ENCODE measurements around the gene WDR47. TPM values are rescaled to one million over a fixed set of nuclear protein-coding genes. Genes with fewer than 3 reads are reported as not detected.

WDR47 gene
- polyA plus RNA-seq, 1 experiment = 7.3 TPM

DNA sequence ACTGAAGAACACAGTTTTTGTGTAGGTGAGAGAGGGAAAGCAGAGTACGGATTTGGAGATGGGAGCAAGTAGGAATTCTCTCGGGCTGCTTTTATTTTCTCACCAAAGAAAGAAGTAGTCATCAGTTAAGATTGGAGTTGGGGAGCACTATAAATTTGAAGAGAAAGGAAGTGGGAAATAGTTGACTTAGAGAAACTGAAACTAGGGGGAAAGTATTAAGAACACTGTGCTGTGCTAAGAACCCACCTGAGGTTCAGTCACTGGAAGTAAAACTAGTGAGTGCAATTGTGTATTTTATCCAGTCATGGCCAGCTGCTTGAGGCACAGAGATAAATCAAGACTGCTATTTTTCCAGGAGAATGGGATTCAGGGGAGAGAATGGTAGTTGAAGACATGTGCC is 116.0 kb downstream of the WDR47 start:
- H3K4me3 ChIP-seq (ENCODE audit: low read depth, low read length) = no peak overlapping the region
- H3K27me3 ChIP-seq (ENCODE audit: control insufficient read depth, insufficient read depth, low read length) = no peaks in the 10 kb centered on the region
- H3K36me3 ChIP-seq (ENCODE audit: control insufficient read depth, insufficient read depth, low read length) = peaks cover 6% of the 10 kb centered on the region
- DNase-seq (ENCODE audit: low read depth) = no peak
- TF ChIP-seq, protein P1, sequence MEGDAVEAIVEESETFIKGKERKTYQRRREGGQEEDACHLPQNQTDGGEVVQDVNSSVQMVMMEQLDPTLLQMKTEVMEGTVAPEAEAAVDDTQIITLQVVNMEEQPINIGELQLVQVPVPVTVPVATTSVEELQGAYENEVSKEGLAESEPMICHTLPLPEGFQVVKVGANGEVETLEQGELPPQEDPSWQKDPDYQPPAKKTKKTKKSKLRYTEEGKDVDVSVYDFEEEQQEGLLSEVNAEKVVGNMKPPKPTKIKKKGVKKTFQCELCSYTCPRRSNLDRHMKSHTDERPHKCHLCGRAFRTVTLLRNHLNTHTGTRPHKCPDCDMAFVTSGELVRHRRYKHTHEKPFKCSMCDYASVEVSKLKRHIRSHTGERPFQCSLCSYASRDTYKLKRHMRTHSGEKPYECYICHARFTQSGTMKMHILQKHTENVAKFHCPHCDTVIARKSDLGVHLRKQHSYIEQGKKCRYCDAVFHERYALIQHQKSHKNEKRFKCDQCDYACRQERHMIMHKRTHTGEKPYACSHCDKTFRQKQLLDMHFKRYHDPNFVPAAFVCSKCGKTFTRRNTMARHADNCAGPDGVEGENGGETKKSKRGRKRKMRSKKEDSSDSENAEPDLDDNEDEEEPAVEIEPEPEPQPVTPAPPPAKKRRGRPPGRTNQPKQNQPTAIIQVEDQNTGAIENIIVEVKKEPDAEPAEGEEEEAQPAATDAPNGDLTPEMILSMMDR (IDR thresholded peaks at IDR 0.05; ENCODE audit: insufficient read depth, low read depth, low read length) = no peak
- POLR2A ChIA-PET = no interaction called here
- CTCF ChIA-PET = interaction anchor here (1.1 kb wide), 1 partner anchor 12 kb away, joined by 3 read pairs; no protein-coding TSS in a partner anchor

Small RNA genes lying within 50 kb of the gene (small RNA-seq; reads per million reads assigned to genes)
- gene BX679664.1 (ENCODE audit: insufficient read length, low read depth, low replicate concordance) (not detected), gene BX679664.2 (ENCODE audit: insufficient read length, low read depth, low replicate concordance) (not detected)

Other genes with a start within 250 kb of the WDR47 start
- gene AKNAD1, start 185.0 kb downstream of the WDR47 start, polyA plus RNA-seq (2011; rRNA removed) = 0.25 and 0.32 TPM in 2 replicates
- gene GPSM2, start 165.1 kb downstream of the WDR47 start, polyA plus RNA-seq (2011; rRNA removed) = 8.1 and 17.2 TPM in 2 replicates
- 28.7 and 38.8 TPM in 2 replicates for gene CLCC1, start 78.6 kb downstream of the WDR47 start, polyA plus RNA-seq (2011; rRNA removed)
- gene TAF13, start 33.9 kb upstream of the WDR47 start, polyA plus RNA-seq (2011; rRNA removed) = 14.7 and 63.7 TPM in 2 replicates
- 31.0 and 48.8 TPM in 2 replicates for gene TMEM167B, start 48.7 kb upstream of the WDR47 start, polyA plus RNA-seq (2011; rRNA removed)
- 1.1 and 2.3 TPM in 2 replicates for gene ELAPOR1, start 72.0 kb upstream of the WDR47 start, polyA plus RNA-seq (2011; rRNA removed)
- 411 and 428 TPM in 2 replicates for gene SARS1, start 171.8 kb upstream of the WDR47 start, polyA plus RNA-seq (2011; rRNA removed)
- 0.82 and 0.98 TPM in 2 replicates for gene CELSR2, start 207.4 kb upstream of the WDR47 start, polyA plus RNA-seq (2011; rRNA removed)
- gene PSRC1, start 241.0 kb upstream of the WDR47 start, polyA plus RNA-seq (2011; rRNA removed) = 17.9 and 25.9 TPM in 2 replicates